Frontal cortex (tissue), 4 donors: ENCODE data around the gene PTOV1. TPM values are rescaled to one million over a fixed set of nuclear protein-coding genes. Genes with fewer than 3 reads are reported as not detected.

ENCODE experiments used
- DNase-seq, 2 donors: peaks; one replicate each; pipeline ENCODE4 v3.0.0; 2012; ENCODE audit warnings: low spot score in 2 of 2
- FAIRE-seq: peaks from 2 replicates; lab custom pipeline; 2012; peaks lifted over from hg19 to GRCh38; lab: Jason Lieb, UNC
- small RNA-seq: library from RNA; depleted of rRNA; stranded (forward); fragments of <200 nt; gene quantifications from one replicate; pipeline ENCODE3, GENCODE V24; 2014
- total RNA-seq: library from RNA; depleted of rRNA; stranded (reverse); fragments of >200 nt; gene quantifications from one replicate; pipeline ENCODE4 v1.2.3, GENCODE V29; 2014
- donor health status: control.
- donor health status: control.
- donor health status: control.

The PTOV1 gene
- total RNA-seq, 1 donor from 2014 or later: 109 TPM

GRCh38 chr19:49906879-49907564 lies 56.1 kb downstream of the PTOV1 start:
- no peak for FAIRE-seq
- peak in 1 of 2 donors; percentile 51 for DNase-seq

DNA sequence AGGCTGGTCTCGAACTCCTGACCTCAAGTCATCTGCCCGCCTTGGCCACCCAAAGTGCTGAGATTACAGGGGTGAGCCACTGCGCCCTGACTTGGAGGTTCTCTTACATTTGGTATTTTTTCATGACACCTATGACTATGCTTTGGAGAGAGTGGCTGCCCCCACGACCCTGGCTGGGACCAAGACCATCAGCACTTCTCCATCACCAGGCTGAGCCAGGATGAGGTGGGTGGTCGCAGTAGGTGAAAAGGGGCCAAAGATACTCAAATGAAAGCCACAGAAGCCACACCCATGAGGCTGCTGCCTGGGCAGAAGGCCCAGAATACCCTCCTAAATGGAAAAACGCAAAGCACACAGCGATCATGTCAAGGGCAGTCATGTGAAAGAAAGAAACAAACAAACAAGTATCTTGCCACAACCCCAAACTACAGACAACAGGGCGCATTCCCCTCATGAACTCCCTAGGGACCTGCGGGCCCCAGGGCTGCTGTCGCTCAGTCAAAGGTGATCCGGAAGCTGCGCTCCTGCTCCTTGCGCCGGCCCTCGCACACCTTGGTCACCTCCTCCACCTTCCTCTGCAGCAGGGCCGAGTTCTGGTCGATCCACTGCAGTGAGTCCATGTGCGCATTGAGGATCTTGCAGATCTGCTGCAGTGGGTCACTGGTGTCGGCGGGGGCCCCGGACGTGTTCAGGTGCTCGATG lies 56.9 kb downstream of the PTOV1 start:
- no peak for DNase-seq
- FAIRE-seq: no peak

DNA sequence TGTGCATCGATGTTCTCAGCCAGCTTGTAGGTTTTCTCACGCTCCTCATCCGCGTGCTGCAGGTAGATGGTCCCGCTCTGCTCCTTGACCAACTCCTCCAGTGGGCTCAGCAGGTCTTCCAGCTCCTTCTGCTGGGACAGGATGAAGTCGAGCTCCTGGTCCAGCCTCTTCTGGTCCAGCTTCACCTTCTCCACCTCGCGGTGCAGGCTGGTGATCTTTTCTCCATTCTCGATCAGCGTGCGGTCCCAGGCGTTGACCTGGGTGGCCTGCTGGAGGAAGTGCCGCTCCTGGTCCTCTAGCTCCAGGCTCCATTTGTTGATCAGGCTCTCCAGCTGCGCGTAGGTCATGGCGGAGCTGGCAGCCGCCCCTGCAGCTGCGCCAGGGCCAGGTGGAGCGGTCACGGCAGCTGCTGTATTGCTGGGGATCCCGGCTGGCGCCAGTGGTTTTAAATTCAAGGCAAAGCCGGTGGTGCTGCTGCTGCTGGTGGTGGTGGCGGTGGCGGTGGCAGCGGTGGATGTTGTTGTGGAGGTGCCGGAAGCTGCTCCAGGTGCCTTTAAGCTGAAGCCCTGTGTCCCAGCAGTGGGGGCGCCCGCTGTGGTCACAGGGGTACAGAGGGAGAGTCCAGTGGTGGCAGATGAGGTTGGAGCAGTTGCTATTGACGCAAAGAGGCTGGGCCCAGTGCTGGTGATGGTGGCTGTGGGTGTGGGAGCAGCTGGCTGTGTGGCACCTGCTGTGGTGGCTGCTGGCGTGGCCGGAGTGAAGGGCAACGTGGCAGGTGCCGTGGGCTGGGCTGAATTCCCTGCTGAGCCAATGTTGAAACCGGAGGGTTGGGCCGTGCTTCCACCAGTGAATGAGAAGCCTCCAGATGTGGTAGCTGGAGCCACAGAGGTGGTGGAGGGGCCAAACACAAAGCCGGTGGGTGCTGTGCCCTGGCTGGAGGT lies 57.8 kb downstream of the PTOV1 start:
- FAIRE-seq: no peak
- DNase-seq: no peak

DNA sequence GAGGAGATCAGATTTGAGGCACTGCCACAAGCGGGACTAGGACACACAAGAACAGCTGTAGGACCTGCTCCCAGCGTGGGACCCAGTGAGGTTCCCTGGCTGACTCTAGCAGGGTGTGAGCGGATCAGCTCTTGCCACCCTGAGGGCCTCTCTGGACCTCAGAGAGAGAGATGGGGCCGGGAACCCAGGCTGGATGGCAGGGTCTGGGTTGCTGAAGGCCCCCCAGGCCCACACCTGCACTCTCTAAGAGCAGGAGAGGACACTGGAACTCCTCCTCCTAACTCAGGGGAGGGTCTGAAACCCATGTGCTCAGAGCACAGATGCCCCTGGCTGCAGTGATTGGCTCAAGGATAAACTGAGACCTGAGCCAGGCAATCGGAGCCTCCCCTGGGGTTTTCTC lies 59.2 kb downstream of the PTOV1 start:
- FAIRE-seq: no peak
- DNase-seq: no peak

Small RNA genes within 50 kb of the gene (small RNA-seq; reads per million reads assigned to genes)
- gene MIR4749: not detected

Other genes with a start within 250 kb of the PTOV1 start
- gene RRAS, start 211.0 kb upstream of the PTOV1 start, total RNA-seq: 0.82 TPM
- 9.4 TPM for gene SCAF1, start 208.9 kb upstream of the PTOV1 start, total RNA-seq
- 10.2 TPM for gene IRF3, start 185.3 kb upstream of the PTOV1 start, total RNA-seq
- gene BCL2L12, start 185.2 kb upstream of the PTOV1 start, total RNA-seq: 1.2 TPM
- gene PRMT1, start 173.9 kb upstream of the PTOV1 start, total RNA-seq: 248 TPM
- 0.82 TPM for gene ADM5, start 161.6 kb upstream of the PTOV1 start, total RNA-seq
- 39.9 TPM for gene CPT1C, start 160.0 kb upstream of the PTOV1 start, total RNA-seq
- gene TSKS, start 87.9 kb upstream of the PTOV1 start, total RNA-seq: not detected
- 50.5 TPM for gene AP2A1, start 84.2 kb upstream of the PTOV1 start, total RNA-seq
- 17.5 TPM for gene FUZ, start 37.9 kb upstream of the PTOV1 start, total RNA-seq
- 14.3 TPM for gene MED25, start 32.9 kb upstream of the PTOV1 start, total RNA-seq
- 23.2 TPM for gene PNKP, start 16.4 kb downstream of the PTOV1 start, total RNA-seq
- 4.1 TPM for gene AKT1S1, start 26.2 kb downstream of the PTOV1 start, total RNA-seq
- 5.7 TPM for gene TBC1D17, start 26.5 kb downstream of the PTOV1 start, total RNA-seq
- gene IL4I1, start 45.7 kb downstream of the PTOV1 start, total RNA-seq: 0.41 TPM
- 10.6 TPM for gene ATF5, start 78.0 kb downstream of the PTOV1 start, total RNA-seq
- 22.0 TPM for gene NUP62, start 78.3 kb downstream of the PTOV1 start, total RNA-seq
- under 0.01 TPM for gene SIGLEC11, start 110.0 kb downstream of the PTOV1 start, total RNA-seq
- gene VRK3, start 174.2 kb downstream of the PTOV1 start, total RNA-seq: 17.1 TPM
- 11.0 TPM for gene ZNF473, start 174.8 kb downstream of the PTOV1 start, total RNA-seq